Epithelial cell of proximal tubule (primary cell): ENCODE results near the gene IQCE. TPM values are rescaled to one million over a fixed set of nuclear protein-coding genes. Genes with fewer than 3 reads are reported as not detected.

Experiments
- DNase-seq: peaks from one replicate; pipeline ENCODE4 v3.0.0-alpha.2; 2011; ENCODE audit warnings: low read depth
- H3K4me3 ChIP-seq: 2 replicates; pipeline ENCODE4 v1.5.1; 2011; ENCODE audit warnings: low read depth, mild to moderate bottlenecking, low read length
- total RNA-seq: library from RNA; depleted of rRNA; stranded (reverse); fragments of >200 nt; gene quantifications from 2 replicates; pipeline ENCODE4 v1.2.3, GENCODE V29; 2015
- TF ChIP-seq, protein P1 (sequence below): conservative IDR thresholded peaks from 2 replicates; pipeline ENCODE4 v1.5.1; 2012; ENCODE audit warnings: low read depth, mild to moderate bottlenecking, low read length

The IQCE gene
- total RNA-seq, 1 donor from 2014 or later, result 25.0 TPM

DNA sequence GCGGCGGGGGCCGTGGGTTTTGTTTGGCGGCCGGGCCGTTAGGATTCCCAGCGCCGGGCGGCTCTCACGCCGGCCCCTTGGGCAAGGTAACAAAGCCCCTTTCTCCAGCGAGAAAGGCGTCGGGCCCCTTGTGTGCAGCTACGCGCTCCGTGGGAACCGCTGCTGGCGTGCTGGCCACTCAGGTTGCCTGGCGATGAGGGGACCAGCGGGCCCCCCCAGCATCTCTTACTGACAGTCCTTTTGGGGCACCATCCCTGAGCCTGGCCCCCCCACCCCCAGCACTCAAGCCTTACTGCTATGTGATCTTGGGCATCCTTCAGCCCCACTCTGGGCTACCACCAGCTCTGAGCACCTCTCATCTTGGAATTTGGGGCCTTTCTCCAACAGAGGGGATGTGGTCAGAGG lies 37.4 kb upstream of the IQCE start:
- no peak for DNase-seq
- TF ChIP-seq, protein P1, sequence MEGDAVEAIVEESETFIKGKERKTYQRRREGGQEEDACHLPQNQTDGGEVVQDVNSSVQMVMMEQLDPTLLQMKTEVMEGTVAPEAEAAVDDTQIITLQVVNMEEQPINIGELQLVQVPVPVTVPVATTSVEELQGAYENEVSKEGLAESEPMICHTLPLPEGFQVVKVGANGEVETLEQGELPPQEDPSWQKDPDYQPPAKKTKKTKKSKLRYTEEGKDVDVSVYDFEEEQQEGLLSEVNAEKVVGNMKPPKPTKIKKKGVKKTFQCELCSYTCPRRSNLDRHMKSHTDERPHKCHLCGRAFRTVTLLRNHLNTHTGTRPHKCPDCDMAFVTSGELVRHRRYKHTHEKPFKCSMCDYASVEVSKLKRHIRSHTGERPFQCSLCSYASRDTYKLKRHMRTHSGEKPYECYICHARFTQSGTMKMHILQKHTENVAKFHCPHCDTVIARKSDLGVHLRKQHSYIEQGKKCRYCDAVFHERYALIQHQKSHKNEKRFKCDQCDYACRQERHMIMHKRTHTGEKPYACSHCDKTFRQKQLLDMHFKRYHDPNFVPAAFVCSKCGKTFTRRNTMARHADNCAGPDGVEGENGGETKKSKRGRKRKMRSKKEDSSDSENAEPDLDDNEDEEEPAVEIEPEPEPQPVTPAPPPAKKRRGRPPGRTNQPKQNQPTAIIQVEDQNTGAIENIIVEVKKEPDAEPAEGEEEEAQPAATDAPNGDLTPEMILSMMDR, result no peak
- peak overlapping the region; percentile 62 for H3K4me3 ChIP-seq

DNA sequence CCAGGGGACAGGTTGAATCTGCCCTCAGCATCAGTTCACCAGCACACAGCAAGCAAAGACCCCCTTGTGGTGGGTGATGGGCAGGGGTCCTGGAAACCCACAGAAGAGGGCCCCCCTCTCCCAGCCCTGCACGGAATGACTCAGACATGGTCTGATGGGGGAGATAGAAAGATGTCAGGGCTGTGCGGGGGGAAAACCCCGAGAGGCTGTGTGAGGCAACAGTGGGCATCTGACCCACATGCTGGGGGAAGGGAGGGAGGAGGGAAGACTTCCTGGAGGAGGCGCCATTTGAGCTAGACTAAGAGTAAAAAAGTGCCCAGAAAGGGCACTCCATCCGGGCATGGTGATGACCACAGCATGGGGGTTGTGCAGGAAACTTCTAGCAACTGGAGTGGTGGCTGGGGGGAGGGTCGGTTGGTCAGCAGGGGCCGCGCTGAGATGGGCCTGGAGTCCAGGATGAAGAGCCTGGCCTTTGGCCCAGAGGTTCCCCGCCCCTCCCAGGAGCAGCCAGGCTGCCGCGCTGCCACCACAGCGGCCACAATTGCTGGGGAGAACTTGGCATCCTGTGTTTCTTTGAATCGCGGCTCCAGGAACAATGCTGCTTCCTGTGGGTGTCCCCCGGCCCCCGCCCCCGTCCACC lies 36.7 kb upstream of the IQCE start:
- peak; percentile 16 for DNase-seq
- H3K4me3 ChIP-seq, result peak overlapping the region; percentile 62
- TF ChIP-seq, protein P1, result peak; percentile 15

DNA sequence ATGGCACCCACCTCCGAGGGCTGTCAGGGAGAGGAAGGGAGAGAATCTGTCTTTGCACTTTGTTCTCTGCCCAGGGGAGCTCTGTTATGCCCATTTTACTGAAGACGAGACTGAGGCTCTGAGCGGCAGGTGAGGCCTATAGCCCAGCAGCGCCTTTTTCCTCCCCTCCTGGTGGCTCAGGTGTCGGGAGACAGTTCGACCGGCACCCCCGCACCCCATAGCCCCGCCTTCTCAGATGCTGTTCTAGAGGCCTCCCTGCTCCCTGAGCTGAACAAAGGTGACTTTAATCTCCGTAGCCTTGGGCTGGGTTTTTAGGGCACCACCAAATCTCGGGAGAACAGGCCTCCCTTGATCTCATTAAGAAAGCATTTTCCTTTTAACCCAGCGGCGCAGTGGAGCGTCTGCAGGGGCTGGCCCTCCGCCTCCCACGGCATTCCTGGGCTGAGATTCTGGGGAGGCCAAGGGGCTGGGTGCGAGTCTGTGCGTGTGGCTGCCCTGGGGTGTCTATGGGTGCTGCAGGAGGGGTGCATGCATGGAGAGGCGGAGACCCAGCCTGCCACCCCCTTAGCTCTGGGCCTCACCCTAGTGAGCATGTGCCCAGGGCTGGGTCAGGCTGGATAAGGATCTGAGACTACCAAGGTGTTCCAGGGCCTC lies 35.9 kb upstream of the IQCE start:
- TF ChIP-seq, protein P1, result no peak

DNA sequence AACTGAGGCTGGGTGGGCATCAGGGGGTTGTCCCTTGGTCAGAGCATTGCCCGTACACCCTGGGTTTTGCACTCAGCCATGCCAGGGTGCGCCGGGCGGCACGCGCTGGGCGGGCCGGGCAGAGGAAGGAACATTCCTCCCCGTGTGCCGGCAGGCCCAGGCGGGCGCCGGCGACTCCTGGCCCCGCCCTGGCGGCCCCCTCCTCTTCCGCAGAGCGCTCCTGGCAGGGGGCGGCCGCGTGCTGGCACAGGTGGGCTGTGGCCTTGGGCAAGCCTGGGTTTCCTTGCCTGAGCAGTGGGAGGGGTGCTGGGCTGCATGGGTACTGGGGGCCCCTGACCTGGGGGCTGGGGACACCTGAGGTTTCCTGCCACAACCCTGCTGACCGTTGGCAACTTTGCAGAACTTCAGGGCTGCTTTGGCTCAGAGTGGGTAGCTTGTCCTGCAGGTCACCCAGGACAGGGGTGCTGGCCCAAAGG lies 35.3 kb upstream of the IQCE start:
- DNase-seq, result no peak
- H3K4me3 ChIP-seq, result peak overlapping the region; percentile 22
- TF ChIP-seq, protein P1, result no peak

More for the DNA sequence above, 35.9 kb upstream of the IQCE start:
- peak overlapping the region; percentile 30 for H3K4me3 ChIP-seq
- peak; percentile 22 for DNase-seq

DNA sequence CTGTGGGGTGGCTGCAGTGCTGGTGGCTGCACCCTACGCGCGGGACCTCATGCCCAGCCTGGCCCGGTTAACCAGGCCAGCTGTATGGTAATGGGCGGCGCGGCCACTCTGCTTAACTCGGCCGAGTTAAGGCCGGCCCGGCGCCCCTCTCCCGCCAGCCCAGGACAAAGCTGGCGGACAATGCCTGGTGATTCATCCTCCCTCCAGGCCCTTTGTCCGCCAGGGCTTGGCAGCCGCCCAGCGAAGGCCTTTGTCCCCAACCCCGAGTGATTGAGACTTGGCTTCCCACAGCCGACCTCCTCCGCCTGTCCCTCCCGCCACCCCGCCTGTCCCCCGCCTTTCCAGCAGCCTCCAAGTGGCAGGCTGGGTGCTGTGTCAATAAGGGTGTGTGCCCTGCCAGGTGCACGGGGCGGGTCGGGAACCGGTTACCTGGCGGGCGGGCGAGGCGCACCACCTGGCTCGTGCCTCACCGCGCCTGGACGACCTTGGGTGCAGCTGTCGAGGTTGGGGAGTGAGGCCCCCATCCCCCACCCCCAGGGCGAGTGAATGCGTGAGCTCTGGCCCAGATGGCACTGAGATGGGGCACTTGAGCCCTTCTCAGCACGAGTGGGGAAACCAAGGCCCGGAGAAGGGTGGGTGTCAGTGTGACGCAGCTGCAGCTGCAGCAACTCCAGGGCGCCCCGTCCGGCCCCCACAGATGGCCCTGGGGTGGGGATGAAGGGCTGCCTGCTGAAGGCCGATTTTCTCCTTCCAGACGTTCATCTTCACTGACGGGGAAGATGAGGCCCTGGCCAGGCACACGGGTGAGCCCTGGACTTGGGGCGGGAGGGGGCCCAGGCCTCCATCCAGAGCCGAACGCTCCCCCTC lies 34.6 kb upstream of the IQCE start:
- TF ChIP-seq, protein P1, result no peak
- H3K4me3 ChIP-seq, result peak overlapping the region; percentile 22
- no peak for DNase-seq

DNA sequence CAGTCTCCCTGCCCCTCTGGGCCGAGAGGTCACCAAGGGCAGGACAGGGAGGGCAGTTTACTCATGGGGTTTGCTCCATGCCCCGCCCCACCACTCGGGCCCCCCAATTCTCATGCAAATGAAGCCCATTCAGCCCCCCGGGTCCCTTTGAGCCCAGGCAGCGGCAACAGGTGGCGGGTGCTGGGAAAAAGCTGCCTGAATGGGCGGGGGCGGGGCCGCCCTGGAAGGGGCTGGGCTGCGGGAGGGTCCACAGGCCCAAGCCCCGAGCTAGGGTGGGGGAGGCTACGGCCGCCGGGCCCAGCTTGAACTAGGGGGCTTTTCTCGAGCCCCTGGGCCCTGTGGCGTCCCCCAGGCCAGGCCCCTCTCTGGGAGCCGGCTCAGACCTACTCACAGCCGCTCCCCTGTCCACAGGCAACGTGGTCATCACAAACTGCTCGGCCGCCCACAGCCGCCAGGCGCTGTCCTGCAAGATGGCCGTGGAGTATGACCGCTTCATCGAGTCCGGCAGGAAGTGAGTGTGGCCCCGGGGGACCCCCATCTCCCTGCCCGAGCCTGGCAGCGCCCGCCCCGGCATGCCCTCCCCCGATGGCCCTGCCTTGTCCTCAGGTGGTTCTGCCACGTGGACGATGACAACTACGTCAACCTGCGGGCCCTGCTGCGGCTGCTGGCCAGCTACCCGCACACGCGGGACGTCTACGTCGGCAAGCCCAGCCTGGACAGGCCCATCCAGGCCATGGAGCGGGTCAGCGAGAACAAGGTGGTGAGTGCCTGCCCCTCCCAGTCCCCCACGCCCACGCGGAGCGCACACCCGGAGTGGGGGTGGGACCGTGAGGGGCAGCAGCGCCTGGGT lies 33.7 kb upstream of the IQCE start:
- no peak for DNase-seq
- H3K4me3 ChIP-seq, result no peak overlapping the region
- TF ChIP-seq, protein P1, result no peak
